PC-9 (cell line): ENCODE data around the gene JARID2. TPM values are rescaled to one million over a fixed set of nuclear protein-coding genes. Genes with fewer than 3 reads are reported as not detected.

Experiments
- BruUV-seq: library from RNA; stranded (reverse); fragments of 400-500 nt; replicated peaks from 2 replicates; lab custom pipeline; 2021; lab: Mats Ljungman, UMichigan
- CTCF ChIA-PET: fragments of 300-600 bp; sonication (Branson Sonifier 250); formaldehyde crosslinking; loops from one replicate; lab custom pipeline; 2022; ENCODE audit warnings: antibody characterized with exemption; lab: Charles Lee
- POLR2A ChIA-PET: fragments of 300-600 bp; sonication (Branson Sonifier 250); formaldehyde crosslinking; loops from one replicate; lab custom pipeline; 2022; ENCODE audit warnings: antibody characterized with exemption; ENCODE audit not compliant: unreplicated experiment; lab: Charles Lee
- DNase-seq, 2 experiments: peaks; one replicate each; pipeline versions ENCODE4 v3.0.0 to v3.0.0-alpha.2; 2015 to 2022; ENCODE audit warnings: mixed read lengths in 1 of 2
- H2AFZ ChIP-seq: fragments of 200-600 bp; sonication (generic); 2 replicates; pipeline ENCODE4 v1.8.1; 2017; ENCODE audit warnings: antibody characterized with exemption
- H3F3A ChIP-seq: fragments of 200-600 bp; sonication (generic); 2 replicates; pipeline ENCODE4 v1.8.1; 2017; ENCODE audit warnings: antibody characterized with exemption, mild to moderate bottlenecking, low read depth; ENCODE audit not compliant: insufficient read depth
- H3K27ac ChIP-seq: fragments of 200-600 bp; sonication (generic); 2 replicates; pipeline ENCODE4 v1.6.1; 2016; ENCODE audit warnings: mixed run types
- H3K27me3 ChIP-seq: fragments of 200-600 bp; sonication (generic); 2 replicates; pipeline ENCODE4 v1.6.1; 2016; ENCODE audit warnings: low read depth, mixed run types; ENCODE audit not compliant: insufficient read depth
- H3K36me3 ChIP-seq: fragments of 200-600 bp; sonication (generic); 2 replicates; pipeline ENCODE4 v1.6.1; 2016; ENCODE audit warnings: low read depth, mixed run types
- H3K4me1 ChIP-seq: fragments of 200-600 bp; sonication (generic); replicated peaks from 2 replicates; pipeline ENCODE4 v1.6.1; 2016; ENCODE audit warnings: mixed run types; ENCODE audit not compliant: insufficient read depth
- H3K4me2 ChIP-seq: fragments of 200-600 bp; sonication (generic); 2 replicates; pipeline ENCODE4 v1.6.1; 2017; ENCODE audit warnings: mixed run types
- H3K4me3 ChIP-seq: fragments of 200-600 bp; sonication (generic); 2 replicates; pipeline ENCODE4 v1.6.1; 2016; ENCODE audit warnings: mixed run types
- H3K79me2 ChIP-seq: fragments of 200-600 bp; sonication (generic); 2 replicates; pipeline ENCODE4 v1.6.1; 2017; ENCODE audit warnings: low read depth, mixed run types
- H3K9me2 ChIP-seq: fragments of 200-600 bp; sonication (generic); 2 replicates; pipeline ENCODE4 v1.8.1; 2017; ENCODE audit warnings: mild to moderate bottlenecking; ENCODE audit not compliant: insufficient read depth
- H3K9me3 ChIP-seq: fragments of 200-600 bp; sonication (generic); 2 replicates; pipeline ENCODE4 v1.8.1; 2016; ENCODE audit warnings: low read depth; ENCODE audit not compliant: insufficient read depth
- H4K20me1 ChIP-seq: fragments of 200-600 bp; sonication (generic); 2 replicates; pipeline ENCODE4 v1.8.1; 2017; ENCODE audit not compliant: insufficient read depth
- CTCF ChIP-seq: fragments of 200-600 bp; sonication (generic); conservative IDR thresholded peaks from 2 replicates; pipeline ENCODE4 v1.6.1; 2017; ENCODE audit warnings: mixed run types, antibody characterized with exemption, mild to moderate bottlenecking, moderate library complexity
- EZH2 ChIP-seq: fragments of 200-600 bp; sonication (generic); IDR thresholded peaks from 2 replicates; pipeline ENCODE4 v1.8.0; 2017; ENCODE audit warnings: antibody characterized with exemption, low read depth
- intact Hi-C: fragments of 100-400 bp; cut with micrococcal nuclease; formaldehyde crosslinking; loops from one replicate; pipeline ENCODE4 v1.10.0; 2022; ENCODE audit not compliant: unreplicated experiment
- total RNA-seq: library from RNA; stranded (reverse); gene quantifications from 2 replicates; pipeline ENCODE4 v1.2.3, GENCODE V29; 2021

JARID2 gene
- total RNA-seq, 1 experiment from 2014 or later, result 35.0 TPM

DNA sequence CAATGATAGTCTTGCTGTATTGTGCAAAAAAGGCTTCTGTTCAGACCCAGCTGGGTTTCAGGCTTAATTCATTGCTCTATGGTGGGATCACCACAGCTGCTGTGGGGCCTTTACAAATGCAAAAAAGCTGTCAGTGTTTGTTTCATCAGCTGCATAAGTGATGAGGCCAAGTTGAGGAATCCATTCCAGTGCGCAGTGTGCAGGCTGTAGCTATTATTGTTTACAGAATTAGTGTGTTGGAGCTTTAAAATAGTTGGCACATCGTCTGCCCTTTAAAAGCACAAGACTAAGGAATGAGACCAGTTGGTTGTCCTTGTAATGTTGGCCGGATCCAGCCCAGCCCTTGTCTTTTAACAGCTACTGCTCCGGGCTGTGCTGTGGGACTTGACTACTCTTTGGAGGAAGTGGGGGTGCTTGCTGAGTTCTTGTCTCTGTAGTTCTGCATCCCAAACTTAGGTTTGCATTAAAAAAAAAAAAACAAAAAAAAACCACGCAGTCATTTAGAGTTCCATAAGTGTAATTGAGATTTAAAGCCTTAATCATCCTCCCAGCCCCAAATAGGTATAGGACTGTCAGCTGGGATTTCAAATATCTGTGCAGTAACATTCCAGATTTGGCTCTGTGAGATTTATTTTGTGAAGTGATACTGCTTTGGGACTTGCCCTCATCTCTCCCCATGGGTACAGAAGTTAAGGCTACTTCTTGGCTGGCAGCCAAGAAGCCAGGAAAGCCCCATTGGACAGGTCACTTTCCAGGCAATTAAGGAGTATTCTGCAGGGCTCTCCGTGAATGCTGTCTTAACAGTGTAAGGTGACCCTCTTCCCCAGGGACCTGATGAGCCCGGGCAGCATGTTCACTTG lies 19.3 kb downstream of the JARID2 start:
- no peak overlapping the region for H3K4me2 ChIP-seq
- POLR2A ChIA-PET, result interaction anchor here (0.6 kb wide), 1 partner anchor 578 kb away, joined by 4 read pairs; no protein-coding TSS in a partner anchor
- BruUV-seq, result no TSS peak

DNA sequence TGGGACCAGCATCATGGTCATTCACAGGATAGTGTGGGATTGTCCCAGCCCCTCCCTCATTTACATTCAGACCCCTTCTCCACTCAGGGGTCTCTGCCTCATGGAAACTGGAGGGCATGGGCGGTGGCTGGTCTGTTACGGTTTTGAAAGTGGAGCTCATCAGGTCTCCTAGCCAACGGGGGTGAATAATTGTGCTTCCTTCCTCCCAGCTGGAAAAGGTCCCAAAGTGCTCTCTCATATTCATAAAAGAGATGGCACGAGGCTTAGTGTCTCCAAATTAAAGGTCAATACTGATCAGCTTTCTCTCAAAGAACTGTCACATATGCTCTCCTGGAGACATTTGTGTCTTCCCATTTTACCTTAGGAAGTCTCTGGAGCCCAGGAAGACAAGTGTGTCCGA lies 19.9 kb downstream of the JARID2 start:
- Histone ChIP-seq H3K4me2 (no peak overlapping the region), H3K36me3 (peaks cover 3% of the 10 kb centered on the region; the same call in 1 of the 2 replicates), H3K9me2 (no peaks in the 10 kb centered on the region), H2AFZ (no peak overlapping the region), H3K27ac (no peak overlapping the region), H3K9me3 (no peaks in the 10 kb centered on the region), H3K4me3 (no peak overlapping the region), H3K79me2 (peaks cover 100% of the 10 kb centered on the region), H3K27me3 (no peaks in the 10 kb centered on the region), H4K20me1 (peaks cover 84% of the 10 kb centered on the region), H3K4me1 (0 out of 2 replicates have a peak, but pooled peaks cover 10% of the 10 kb centered on the region), H3F3A (0 out of 2 replicates have a peak, but pooled peaks cover 5% of the 10 kb centered on the region)
- ChIA-PET POLR2A (interaction anchor here (0.6 kb wide), 1 partner anchor 712 kb away, joined by 4 read pairs; no protein-coding TSS in a partner anchor), CTCF (no interaction called here)
- intact Hi-C loops, result no loop called here
- BruUV-seq, result no TSS peak
- DNase-seq, result no peak
- no peak for TF ChIP-seq EZH2
- TF ChIP-seq CTCF, result no peak

More for the DNA sequence above, 19.3 kb downstream of the JARID2 start:
- Histone ChIP-seq H3K36me3 (peaks cover 5% of the 10 kb centered on the region; the same call in 1 of the 2 replicates), H4K20me1 (peaks cover 84% of the 10 kb centered on the region), H3K4me3 (no peak overlapping the region), H3K27me3 (no peaks in the 10 kb centered on the region), H3K9me2 (no peaks in the 10 kb centered on the region), H3K4me1 (0 out of 2 replicates have a peak, but pooled peaks cover 13% of the 10 kb centered on the region), H3K27ac (no peak overlapping the region), H3K79me2 (peaks cover 100% of the 10 kb centered on the region), H3F3A (0 out of 2 replicates have a peak, but pooled peaks cover 5% of the 10 kb centered on the region), H3K9me3 (no peaks in the 10 kb centered on the region), H2AFZ (no peak overlapping the region)
- no peak for TF ChIP-seq CTCF
- no peak for TF ChIP-seq EZH2
- intact Hi-C loops, result no loop called here
- DNase-seq, result no peak
- CTCF ChIA-PET, result no interaction called here

DNA sequence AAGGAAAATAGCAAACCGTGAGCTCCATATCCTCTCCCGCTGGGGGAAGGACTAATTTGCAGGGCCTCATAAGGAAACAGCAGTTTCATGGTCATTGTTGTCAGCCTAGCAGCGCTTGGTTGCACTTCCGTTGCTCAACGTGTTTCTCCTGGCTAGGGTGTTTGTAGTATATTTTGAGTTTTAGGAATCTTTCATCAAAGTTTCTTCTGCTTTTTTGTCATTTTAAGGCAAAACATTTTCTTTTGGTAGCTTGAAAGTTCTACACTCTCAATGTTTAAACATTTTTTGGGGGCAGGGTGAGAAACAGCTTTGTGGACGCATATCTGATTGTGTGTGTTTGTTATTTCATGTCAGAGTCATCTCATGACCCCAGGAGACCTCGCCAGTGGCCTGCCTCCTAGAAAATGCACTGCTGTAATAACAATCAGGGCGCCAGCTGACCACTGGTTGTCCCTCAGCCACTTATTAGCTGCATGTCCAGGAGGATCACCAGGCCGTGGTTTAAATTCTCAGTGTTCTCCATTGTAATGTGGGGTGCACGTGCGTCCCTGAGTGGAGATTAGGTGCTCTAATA lies 20.6 kb downstream of the JARID2 start:
- Histone ChIP-seq H3F3A (0 out of 2 replicates have a peak, but pooled peaks cover 5% of the 10 kb centered on the region), H3K36me3 (no peaks in the 10 kb centered on the region; the same call in 1 of the 2 replicates), H3K79me2 (peaks cover 100% of the 10 kb centered on the region), H3K4me1 (0 out of 2 replicates have a peak, but pooled peaks cover 10% of the 10 kb centered on the region), H4K20me1 (peaks cover 84% of the 10 kb centered on the region), H3K9me3 (no peaks in the 10 kb centered on the region), H2AFZ (no peak overlapping the region), H3K4me2 (no peak overlapping the region), H3K27me3 (no peaks in the 10 kb centered on the region), H3K27ac (no peak overlapping the region), H3K9me2 (no peaks in the 10 kb centered on the region), H3K4me3 (no peak overlapping the region)
- ChIA-PET POLR2A (interaction anchor here (0.6 to 0.7 kb wide), 3 partner anchors 8 to 713 kb away, joined by 3 to 4 read pairs (median 4); no protein-coding TSS in a partner anchor), CTCF (no interaction called here)
- intact Hi-C loops, result no loop called here
- DNase-seq, result no peak
- no TSS peak for BruUV-seq
- no peak for TF ChIP-seq CTCF
- TF ChIP-seq EZH2, result no peak
